Stimulated activated CD4-positive, alpha-beta T cell treated with anti-CD3 and anti-CD28 coated beads, TNF-alpha, amount 100 ng/mL, for 48 hours (primary cell): ENCODE data around the gene SSU72.
"Not testable (repeated sequence)": the region's sequence is repeated elsewhere in the genome, so short reads cannot be mapped to it uniquely, and the experiment has no call there.

Experiments
- DNase-seq, 3 donors: peaks; one replicate each; pipeline ENCODE4 v3.0.0-alpha.2; 2020; ENCODE audit warnings: low read depth in 3 of 3

Gene SSU72

GRCh38 chr1:1596493-1597274, 22.0 kb upstream of the SSU72 start:
- DNase-seq = no peak

DNA sequence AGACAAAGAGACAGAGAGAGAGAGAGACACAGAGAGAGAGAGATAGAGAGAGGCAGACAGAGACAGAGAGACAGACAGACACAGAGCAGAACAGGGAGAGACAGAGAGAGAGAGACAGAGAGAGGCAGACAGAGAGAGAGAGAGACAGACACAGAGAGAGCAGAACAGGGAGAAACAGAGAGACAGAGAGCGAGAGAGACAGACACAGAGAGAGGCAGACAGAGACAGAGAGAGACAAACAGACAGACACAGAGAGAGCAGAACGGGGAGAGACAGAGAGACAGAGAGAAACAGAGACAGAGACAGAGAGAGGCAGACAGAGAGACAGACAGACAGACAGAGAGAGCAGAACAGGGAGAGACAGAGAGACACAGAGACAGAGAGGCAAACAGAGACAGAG, 20.7 kb upstream of the SSU72 start:
- not testable (repeated sequence) for DNase-seq

DNA sequence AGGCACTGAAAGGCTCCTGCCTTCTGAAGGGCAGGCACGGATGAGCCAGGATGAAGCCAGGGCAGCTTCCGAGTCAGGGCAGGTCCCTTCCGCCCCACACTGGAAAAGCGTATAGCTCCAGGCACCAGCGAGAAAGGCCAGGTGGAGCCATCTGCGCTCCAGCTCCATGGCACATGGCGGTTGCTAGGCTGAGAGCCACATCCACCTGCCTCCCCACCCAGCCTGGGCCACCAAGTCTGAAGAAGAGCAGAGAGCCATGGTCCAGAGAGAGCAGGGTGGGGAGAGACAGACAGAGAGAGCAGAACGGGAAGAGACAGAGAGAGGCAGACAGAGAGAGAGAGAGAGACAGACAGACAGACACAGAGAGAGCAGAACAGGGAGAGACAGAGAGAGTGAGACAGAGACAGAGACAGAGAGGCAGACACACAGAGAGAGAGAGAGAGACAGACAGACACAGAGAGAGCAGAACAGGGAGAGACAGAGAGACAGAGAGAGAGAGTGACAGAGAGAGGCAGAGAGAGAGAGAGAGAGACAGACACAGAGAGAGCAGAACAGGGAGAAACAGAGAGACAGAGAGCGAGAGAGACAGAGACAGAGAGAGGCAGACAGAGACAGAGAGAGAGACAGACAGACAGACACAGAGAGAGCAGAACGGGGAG, 20.1 kb upstream of the SSU72 start:
- DNase-seq = no peak

DNA sequence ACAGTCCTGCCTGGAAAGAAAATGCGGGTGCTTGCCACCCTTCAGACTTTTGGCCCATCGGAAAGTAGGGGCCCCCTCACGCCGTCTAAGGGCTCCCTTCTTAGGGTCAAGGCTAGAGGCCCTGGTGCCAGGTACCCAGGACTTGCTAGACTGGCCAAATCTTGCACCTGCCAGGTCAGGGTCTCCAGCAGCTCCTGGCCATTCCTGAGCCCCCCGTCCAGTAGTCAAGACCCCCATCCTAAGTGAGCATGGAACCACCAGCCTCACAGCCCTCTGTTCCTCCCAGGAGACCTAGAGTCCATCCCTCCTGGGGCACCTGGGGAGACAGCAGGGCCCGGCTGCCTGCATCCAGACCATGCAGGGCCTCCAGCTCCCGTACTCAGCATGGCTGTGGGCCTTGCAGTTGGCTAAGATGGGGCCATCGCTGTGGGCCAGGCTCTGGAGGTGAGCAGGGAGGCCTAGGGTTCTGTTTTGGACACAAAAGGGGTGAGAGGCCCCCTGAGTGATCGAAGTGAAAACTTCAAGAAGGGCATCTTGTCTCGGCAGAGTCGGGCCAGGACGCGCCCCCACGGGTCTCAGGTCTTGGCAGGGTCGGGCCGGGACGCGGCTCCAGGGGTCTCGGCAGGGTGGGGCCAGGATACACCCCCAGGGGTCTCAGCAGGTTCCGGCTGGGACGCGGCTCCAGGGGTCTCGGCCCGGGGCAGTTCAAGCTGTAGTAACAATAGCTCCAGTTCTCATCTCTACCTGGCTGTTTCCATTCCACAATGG, 19.4 kb upstream of the SSU72 start:
- DNase-seq = no peak

DNA sequence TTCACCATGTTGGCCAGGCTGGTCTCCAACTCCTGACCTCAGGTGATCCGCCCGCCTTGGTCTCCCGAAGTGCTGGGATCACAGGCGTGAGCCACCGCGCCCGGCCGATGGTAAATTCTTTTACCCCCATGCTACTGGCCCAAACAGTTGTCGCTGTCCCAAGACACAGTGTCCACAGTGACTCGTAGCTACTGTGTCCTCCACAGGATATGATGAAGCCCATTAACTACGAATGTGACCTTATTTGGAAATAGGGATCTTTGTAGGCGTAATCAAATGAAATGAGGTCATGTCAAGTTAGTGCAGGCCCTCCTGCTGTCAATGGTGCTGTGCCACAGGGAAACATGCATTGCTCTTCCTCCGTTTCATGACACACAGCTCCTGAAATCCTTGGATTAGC, 16.8 kb upstream of the SSU72 start:
- DNase-seq = no peak

DNA sequence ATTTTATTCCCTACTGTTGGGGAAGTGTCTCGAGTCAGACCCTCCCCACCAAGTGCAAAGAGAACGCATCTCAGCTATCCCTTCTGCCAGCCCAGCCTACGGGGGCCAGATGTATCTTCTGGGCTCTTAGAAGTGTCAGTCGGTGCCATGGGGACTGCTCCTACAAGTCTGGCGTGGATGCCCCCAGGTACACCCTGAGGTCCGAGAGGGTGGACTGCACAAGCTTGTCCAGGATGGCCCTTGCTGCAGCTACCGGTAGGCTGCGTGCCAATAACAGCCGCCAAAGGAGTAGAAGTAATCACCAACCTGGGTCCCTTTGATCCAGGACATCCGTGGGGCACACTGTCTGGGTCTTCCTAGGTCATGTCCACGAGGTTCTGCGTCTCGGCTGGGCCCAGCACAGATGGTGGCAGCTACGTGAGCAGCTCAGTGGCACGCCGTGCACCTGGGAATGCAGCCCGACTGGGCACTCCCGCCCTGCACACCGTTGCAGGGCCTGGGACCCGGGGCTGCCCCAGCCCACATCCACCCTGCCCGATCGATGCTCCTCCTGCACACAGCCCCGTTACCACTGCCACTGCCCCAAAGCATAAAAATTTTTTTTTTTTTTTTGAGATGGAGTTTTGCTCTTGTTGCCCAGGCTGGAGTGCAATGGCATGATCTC, 8.8 kb upstream of the SSU72 start:
- DNase-seq = no peak

DNA sequence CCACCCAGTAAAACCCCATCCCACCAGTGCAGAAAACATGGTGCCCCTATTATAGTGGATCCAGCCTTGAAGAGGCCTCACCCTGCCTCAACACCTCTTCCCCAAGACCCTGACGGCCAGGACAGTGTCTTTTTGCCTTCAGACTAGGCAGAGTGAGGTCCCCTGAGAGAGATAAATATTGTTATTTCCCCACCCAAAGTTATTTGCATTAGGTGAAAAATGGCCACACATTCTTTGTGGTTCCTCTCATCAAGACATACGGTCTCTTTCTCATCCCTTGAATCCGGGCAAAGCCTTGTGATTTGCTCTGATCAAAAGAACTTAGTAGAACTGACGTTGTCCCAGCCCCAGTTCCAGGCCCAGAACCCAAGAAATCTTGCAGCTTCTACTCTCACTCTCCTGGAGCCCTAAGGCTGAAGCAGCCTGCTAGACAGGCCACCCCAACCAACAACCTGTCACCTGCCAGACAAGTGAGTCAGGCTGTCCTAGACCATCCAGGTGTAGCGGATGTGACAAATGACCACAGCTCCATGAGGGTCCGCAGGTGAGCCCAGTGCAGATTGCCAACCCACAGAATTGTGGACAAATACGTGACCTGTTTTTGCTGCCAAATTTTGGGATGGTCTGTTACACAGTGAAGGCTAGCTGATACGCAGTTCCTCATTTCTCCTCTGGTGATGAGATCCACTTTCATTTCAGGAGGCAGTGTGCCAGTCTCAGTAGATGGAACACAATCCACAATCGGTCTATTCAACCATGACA, 8.1 kb upstream of the SSU72 start:
- no peak for DNase-seq

DNA sequence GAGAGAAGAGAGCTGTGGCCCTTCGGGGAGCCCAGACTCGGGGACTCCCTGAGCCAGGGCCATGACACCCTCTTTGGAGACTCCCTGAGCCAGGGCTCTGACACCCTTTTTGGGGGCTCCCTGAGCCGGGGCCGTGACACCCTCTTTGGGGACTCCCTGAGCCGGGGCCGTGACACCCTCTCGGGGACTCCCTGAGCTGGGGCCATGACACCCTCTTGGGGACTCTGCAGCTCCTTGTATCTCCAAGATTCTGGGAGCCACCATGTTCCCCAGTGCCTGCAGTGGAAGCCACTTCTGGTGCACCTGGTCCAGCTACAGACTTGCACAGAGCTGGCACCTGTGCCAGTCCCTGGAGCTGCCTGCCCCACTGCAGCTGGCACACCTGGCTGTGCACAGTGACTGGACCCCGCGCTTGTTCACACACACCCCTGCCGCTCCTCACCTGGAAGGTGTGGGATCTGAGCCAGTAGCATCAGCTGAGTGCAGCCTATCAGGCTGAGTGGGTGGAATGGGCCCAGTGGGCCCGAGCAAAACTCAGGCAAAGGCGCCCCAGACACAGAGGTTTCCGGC, 3.8 kb upstream of the SSU72 start:
- no peak for DNase-seq

DNA sequence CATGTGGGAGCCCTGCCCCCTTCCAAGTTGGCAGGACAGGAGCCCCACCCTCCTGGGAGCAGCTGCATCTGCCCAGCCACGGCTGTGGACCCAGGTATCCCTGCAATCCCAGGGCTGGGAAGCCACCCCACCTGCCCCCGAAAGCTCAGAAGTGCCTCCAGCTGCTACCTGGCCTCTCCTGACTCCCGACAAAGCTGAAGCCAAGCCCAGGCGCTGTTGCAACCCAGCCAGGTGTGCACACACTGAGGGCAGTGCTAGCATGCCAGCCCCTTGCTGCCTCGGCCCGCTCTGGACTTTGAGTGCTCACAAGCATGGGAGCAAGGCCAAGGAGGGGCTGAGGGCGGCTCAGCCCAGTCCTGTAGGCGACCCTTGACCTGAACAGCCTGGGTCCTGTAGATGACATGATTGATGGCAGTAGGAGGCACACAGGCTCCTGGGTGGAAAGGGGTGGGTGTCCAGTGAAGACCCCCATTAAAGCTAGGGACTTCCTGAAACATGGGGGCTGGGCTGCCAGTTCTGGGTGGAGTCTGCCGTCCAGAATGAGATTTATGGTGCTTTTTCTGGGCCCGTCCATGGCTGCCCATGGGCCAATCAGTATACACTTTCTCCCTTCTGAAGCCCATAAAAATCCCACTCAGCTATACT, 2.8 kb upstream of the SSU72 start:
- DNase-seq = no peak

DNA sequence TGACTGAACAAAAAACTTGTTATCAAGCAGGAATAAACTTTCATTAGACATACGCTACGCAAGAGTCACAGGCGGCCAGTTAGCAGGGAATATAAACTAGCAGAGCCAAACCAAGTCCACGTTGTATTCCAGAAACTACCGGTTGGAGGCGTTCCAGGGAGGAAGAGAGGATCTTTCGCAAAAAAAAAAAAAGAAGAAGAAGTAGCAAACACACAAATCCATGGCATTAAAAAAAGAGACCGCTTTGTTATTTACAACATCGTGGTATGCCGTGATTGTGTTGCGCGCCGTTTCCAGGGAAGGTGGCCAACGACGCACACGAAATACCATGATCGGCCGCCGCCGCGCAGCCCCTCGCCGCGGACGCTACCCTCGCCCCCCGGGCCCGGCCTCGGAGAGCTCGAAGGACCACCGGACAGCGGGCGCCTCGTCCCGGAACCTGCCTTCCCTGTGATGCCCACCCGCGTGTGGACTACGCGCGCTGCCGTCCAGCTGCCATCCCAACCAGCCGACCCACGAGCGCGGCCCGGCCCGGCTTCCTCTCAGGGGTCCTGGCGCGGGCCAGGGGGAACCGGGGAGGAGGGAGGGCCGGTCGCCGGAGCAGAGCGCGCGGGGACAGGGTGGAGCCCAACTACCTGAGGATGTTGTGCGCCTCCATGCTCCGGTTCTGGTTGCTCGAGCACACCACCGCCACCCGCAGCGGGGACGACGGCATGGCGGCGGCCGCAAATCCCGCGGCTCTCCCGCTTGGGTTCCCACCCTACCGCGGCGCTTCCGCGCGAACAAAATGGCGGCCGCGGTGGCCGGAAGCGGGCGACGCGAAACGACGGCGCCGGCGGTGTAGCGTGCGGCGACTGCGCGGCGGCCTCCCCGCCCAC, 581 bp downstream of the SSU72 start:
- peak; percentile 40 to 62 (median 41) for DNase-seq

GRCh38 chr1:1569341-1569740, 5.3 kb downstream of the SSU72 start:
- DNase-seq = no peak

- DNase-seq = no peak
These were observed 6.8 kb downstream of the SSU72 start for GRCh38 chr1:1567891-1568291.

- no peak for DNase-seq
These were observed 7.3 kb downstream of the SSU72 start for GRCh38 chr1:1567152-1567875.

DNA sequence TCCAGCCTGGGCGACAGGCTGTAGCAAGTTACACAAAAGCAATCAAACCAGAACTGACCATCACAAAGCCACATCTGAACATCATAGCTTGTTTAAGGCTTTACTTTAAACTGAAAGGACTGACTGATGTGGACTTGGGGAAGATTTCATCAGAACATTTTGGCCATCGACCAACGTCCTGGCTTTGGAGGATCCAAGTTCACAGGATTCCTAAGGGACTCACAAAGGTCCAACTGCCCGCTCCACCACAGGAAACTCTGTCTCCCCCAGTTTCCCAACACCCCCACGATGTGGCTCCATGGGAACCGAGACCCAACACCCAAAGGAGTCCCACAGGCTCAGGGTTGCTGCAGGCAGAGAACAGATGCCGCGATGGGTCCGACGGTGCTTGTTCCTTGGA, 9.3 kb downstream of the SSU72 start:
- DNase-seq = no peak

DNA sequence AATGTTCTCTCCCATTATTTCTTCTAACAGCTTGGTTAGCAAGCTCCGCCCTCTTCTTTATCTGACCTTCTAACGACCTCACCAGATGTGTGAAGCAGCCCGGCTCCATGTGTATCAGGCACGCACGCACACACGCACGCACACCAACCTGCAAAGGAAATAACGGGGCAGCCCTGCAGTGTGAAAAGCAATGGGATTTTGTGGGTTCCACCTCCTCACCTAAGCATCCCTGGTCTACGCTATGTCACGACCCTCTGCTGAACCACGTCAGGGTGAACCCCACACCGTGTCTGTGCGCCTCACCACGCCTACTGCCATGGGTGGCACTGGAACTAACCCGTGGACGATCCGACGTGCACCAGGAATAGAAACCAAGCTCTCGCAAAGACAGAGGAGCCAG, 10.4 kb downstream of the SSU72 start:
- no peak for DNase-seq

- DNase-seq = no peak
These were observed 11.0 kb downstream of the SSU72 start for GRCh38 chr1:1563688-1564087.

DNA sequence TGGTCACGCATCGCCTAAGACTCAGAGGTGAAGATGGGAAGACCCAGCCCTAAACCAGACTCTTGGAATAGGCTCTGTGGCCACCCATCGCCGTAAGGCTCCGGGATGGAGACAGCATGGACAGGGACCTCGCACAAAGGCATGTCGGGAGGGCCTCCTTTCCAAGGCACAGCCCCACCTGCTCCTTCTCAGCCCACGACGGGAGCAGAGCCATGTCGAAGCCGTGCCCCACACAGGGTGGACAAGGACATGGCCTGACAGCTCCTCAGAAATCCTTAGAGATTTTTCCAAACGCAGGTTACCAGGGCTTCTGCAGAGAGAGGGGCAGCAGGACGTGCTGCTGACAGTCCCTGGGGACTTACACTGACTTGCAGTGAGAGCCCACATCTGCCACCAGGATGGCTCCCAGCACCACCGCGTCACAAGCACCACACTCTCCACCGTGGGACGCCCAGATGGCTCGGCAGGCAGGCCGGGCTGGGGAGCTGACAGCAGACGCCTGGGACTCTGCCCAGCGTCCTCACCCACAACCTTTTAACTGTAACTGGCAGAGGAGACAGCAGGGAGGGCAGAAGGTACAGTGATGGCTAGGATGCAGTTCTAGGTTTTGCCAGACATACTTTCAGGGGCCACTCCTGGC, 12.0 kb downstream of the SSU72 start:
- DNase-seq = no peak

DNA sequence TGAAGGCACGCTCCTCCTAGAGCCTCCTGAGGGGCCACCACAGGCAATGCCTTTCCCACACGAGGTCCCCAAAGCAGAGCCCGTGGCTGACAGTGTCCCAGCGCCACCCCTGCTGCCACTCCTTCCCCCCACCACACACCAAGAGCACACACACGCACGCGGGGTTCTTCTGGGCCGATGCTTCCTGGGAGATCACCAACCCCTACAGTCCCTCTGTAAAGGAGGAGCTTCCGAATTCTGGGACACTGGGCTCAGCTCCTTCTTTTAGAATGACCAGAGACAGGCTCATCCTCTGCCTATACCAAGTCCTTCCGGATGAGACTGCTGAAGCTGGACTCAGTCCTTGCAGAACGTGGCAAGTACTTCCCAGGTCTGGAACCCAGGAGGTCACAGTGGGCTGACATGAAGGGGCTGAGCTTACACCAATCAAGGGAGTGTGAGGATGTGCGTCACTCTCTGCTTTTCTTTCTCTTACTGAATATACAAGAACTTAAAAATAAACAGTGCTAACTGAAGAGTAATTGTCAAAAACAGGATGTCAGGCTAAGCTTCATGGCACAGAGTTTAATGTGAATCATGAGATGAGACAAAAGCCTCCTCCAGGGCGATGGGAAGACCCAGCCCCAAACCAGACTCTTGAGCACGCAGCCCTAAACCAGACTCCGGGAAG, 12.7 kb downstream of the SSU72 start:
- DNase-seq = no peak
